Activated T-helper 17 cell treated with anti-CD3 and anti-CD28 coated beads, Interleukin-2, amount 50 U/mL, for 72 hours (primary cell): ENCODE measurements around the gene LONP1. TPM values are rescaled to one million over a fixed set of nuclear protein-coding genes. Genes with fewer than 3 reads are reported as not detected.
"Not testable (repeated sequence)": the region's sequence is repeated elsewhere in the genome, so short reads cannot be mapped to it uniquely, and the experiment has no call there.

Experiments
- ATAC-seq: fragments of 150-1000 bp; cut with Tn5 transposase; replicated peaks from 2 replicates; pipeline ENCODE4 v1.10.0; 2021; ENCODE audit warnings: mild to moderate bottlenecking, moderate library complexity
- H3K27ac Mint-ChIP-seq: one replicate; pipeline ENCODE4 v1.8.0; 2022; ENCODE audit warnings: mixed read lengths
- H3K27me3 Mint-ChIP-seq: one replicate; pipeline ENCODE4 v1.8.0; 2022; ENCODE audit warnings: mixed read lengths
- H3K36me3 Mint-ChIP-seq: one replicate; pipeline ENCODE4 v1.8.0; 2022; ENCODE audit warnings: low read depth, mild to moderate bottlenecking, mixed read lengths
- H3K4me1 Mint-ChIP-seq: one replicate; pipeline ENCODE4 v1.8.0; 2022; ENCODE audit warnings: mixed read lengths
- H3K4me3 Mint-ChIP-seq: one replicate; pipeline ENCODE4 v1.8.0; 2022; ENCODE audit warnings: mild to moderate bottlenecking, mixed read lengths
- H3K9me3 Mint-ChIP-seq: one replicate; pipeline ENCODE4 v1.8.0; 2022; ENCODE audit warnings: mixed read lengths
- total RNA-seq, 2 donors: library from RNA; stranded (reverse); gene quantifications; one replicate each; pipeline ENCODE4 v1.2.3, GENCODE V29; 2022

The LONP1 gene
- total RNA-seq, 2 donors from 2014 or later: 291 to 376 TPM

- Mint-ChIP-seq H3K27me3 (no peaks in the 10 kb centered on the region), H3K9me3 (no peaks in the 10 kb centered on the region), H3K27ac (no peak overlapping the region), H3K36me3 (peaks cover 88% of the 10 kb centered on the region), H3K4me3 (no peak overlapping the region), H3K4me1 (peaks cover 5% of the 10 kb centered on the region)
- no peak for ATAC-seq
Observed at GRCh38 chr19:5703819-5704818, 15.8 kb downstream of the LONP1 start.

GRCh38 chr19:5702053-5702410, 17.9 kb downstream of the LONP1 start:
- ATAC-seq, H3K27me3 Mint-ChIP-seq, H3K27ac Mint-ChIP-seq, H3K4me3 Mint-ChIP-seq, H3K9me3 Mint-ChIP-seq, H3K4me1 Mint-ChIP-seq: not testable (repeated sequence)
- H3K36me3 Mint-ChIP-seq: peaks cover 85% of the 10 kb centered on the region

- Mint-ChIP-seq H3K4me3 (no peak overlapping the region), H3K9me3 (no peaks in the 10 kb centered on the region), H3K4me1 (peaks cover 5% of the 10 kb centered on the region), H3K36me3 (peaks cover 80% of the 10 kb centered on the region), H3K27me3 (no peaks in the 10 kb centered on the region), H3K27ac (no peak overlapping the region)
- no peak for ATAC-seq
Observed at GRCh38 chr19:5700455-5701092, 19.4 kb downstream of the LONP1 start.

GRCh38 chr19:5698635-5699422, 21.1 kb downstream of the LONP1 start:
- H3K27me3 Mint-ChIP-seq: no peaks in the 10 kb centered on the region
- ATAC-seq: no peak
- H3K27ac Mint-ChIP-seq: peak overlapping the region; percentile 22
- H3K36me3 Mint-ChIP-seq: peaks cover 81% of the 10 kb centered on the region
- no peaks in the 10 kb centered on the region for H3K9me3 Mint-ChIP-seq
- peaks cover 5% of the 10 kb centered on the region for H3K4me1 Mint-ChIP-seq
- H3K4me3 Mint-ChIP-seq: no peak overlapping the region

GRCh38 chr19:5697890-5698634, 21.9 kb downstream of the LONP1 start:
- Mint-ChIP-seq H3K4me3 (no peak overlapping the region), H3K4me1 (peaks cover under 1% of the 10 kb centered on the region), H3K27ac (no peak overlapping the region), H3K36me3 (peaks cover 81% of the 10 kb centered on the region), H3K27me3 (no peaks in the 10 kb centered on the region), H3K9me3 (no peaks in the 10 kb centered on the region)
- no peak for ATAC-seq

- Mint-ChIP-seq H3K27me3 (no peaks in the 10 kb centered on the region), H3K4me1 (no peaks in the 10 kb centered on the region), H3K27ac (peak overlapping the region; percentile 38), H3K4me3 (no peak overlapping the region), H3K36me3 (peaks cover 84% of the 10 kb centered on the region), H3K9me3 (no peaks in the 10 kb centered on the region)
- no peak for ATAC-seq
Observed at GRCh38 chr19:5697022-5697889, 22.7 kb downstream of the LONP1 start.

- Mint-ChIP-seq H3K4me1 (no peaks in the 10 kb centered on the region), H3K27ac (peak overlapping the region; percentile 38), H3K27me3 (no peaks in the 10 kb centered on the region), H3K36me3 (peaks cover 86% of the 10 kb centered on the region), H3K9me3 (no peaks in the 10 kb centered on the region), H3K4me3 (no peak overlapping the region)
- no peak for ATAC-seq
Observed at GRCh38 chr19:5696196-5697021, 23.5 kb downstream of the LONP1 start.

GRCh38 chr19:5695649-5696195, 24.2 kb downstream of the LONP1 start:
- ATAC-seq: no peak
- H3K9me3 Mint-ChIP-seq: no peaks in the 10 kb centered on the region
- H3K4me1 Mint-ChIP-seq: no peaks in the 10 kb centered on the region
- no peak overlapping the region for H3K27ac Mint-ChIP-seq
- peaks cover 86% of the 10 kb centered on the region for H3K36me3 Mint-ChIP-seq
- no peaks in the 10 kb centered on the region for H3K27me3 Mint-ChIP-seq
- H3K4me3 Mint-ChIP-seq: no peak overlapping the region

GRCh38 chr19:5694956-5695648, 24.8 kb downstream of the LONP1 start:
- H3K4me1 Mint-ChIP-seq: peaks cover under 1% of the 10 kb centered on the region
- no peaks in the 10 kb centered on the region for H3K27me3 Mint-ChIP-seq
- H3K4me3 Mint-ChIP-seq: peak overlapping the region; percentile 99
- H3K36me3 Mint-ChIP-seq: peaks cover 86% of the 10 kb centered on the region
- H3K27ac Mint-ChIP-seq: peak overlapping the region; percentile 99
- no peaks in the 10 kb centered on the region for H3K9me3 Mint-ChIP-seq
- no peak for ATAC-seq

GRCh38 chr19:5694167-5694955, 25.6 kb downstream of the LONP1 start:
- H3K36me3 Mint-ChIP-seq: peaks cover 87% of the 10 kb centered on the region

More at GRCh38 chr19:5694167-5694955, 25.6 kb downstream of the LONP1 start:
- ATAC-seq: no peak
- Mint-ChIP-seq H3K4me1 (peaks cover 4% of the 10 kb centered on the region), H3K27ac (peak overlapping the region; percentile 99), H3K9me3 (no peaks in the 10 kb centered on the region), H3K27me3 (no peaks in the 10 kb centered on the region), H3K4me3 (peak overlapping the region; percentile 99)
